Fibroblast of pulmonary artery (primary cell): ENCODE data around the gene SYT1.

Source experiments
- DNase-seq: peaks from one replicate; pipeline ENCODE4 v3.0.0-alpha.2; 2010; ENCODE audit warnings: low read depth
- H3K4me3 ChIP-seq: replicated peaks from 2 replicates; pipeline ENCODE4 v1.5.1; 2011; ENCODE audit warnings: low read depth, mild to moderate bottlenecking, control low read depth, low read length, moderate library complexity
- CTCF ChIP-seq: IDR thresholded peaks from 2 replicates; pipeline ENCODE4 v1.5.1; 2011; ENCODE audit warnings: mild to moderate bottlenecking, control low read depth, low read length, inconsistent platforms; ENCODE audit errors: missing control alignments

SYT1 gene

GRCh38 chr12:78871566-78871965, 7.0 kb downstream of the SYT1 start:
- no peak for TF ChIP-seq CTCF
- DNase-seq = peak; percentile 8
- no peak overlapping the region for H3K4me3 ChIP-seq

DNA sequence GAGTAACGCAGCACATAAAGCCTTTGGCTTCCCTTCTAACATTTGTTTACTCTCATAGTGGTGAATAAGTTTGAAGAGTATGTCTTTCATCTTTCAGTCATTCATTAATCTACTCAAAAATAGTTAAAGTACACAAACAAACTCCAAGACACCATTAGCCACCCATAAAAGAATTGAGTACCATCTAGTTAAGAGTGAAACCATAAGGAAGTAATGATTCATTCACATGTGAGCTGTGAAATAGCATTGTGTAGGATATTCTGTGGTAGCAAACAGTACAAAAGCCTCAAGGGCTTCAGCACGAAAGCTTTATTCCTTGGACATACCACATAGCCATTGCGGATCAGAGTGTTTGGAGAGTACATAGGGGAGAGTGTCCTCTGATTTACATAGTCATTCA, 13.9 kb downstream of the SYT1 start:
- H3K4me3 ChIP-seq = no peak overlapping the region
- no peak for DNase-seq
- TF ChIP-seq CTCF = no peak

GRCh38 chr12:78878866-78879265, 14.3 kb downstream of the SYT1 start:
- no peak for DNase-seq
- no peak for TF ChIP-seq CTCF
- H3K4me3 ChIP-seq = no peak overlapping the region

DNA sequence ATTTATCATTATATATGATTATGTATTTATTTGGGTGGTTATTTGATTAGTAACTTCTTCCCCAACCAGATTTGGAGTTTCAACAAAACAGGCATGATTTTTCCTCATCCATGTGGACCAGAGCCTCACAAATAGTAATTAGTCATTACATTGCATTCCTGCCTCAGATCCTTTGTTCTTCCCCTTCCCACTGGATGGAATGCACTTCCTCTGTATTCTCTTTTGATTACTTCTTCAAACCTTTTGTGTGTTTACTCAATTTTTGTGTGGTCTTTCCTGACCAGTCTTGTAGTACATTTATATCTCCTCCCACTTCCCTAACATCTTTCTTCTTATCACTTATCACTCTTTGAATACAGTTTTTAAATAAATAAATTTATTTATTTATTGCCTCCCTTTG, 15.5 kb downstream of the SYT1 start:
- no peak overlapping the region for H3K4me3 ChIP-seq
- peak; percentile 43 for DNase-seq
- TF ChIP-seq CTCF = no peak

- DNase-seq = no peak
- no peak for TF ChIP-seq CTCF
- H3K4me3 ChIP-seq = no peak overlapping the region
These were observed 17.1 kb downstream of the SYT1 start for GRCh38 chr12:78881685-78882084.

GRCh38 chr12:78885466-78885865, 20.9 kb downstream of the SYT1 start:
- TF ChIP-seq CTCF = no peak
- no peak for DNase-seq
- H3K4me3 ChIP-seq = no peak overlapping the region

GRCh38 chr12:78886719-78887407, 22.3 kb downstream of the SYT1 start:
- TF ChIP-seq CTCF = no peak
- peak; percentile 93 for DNase-seq
- H3K4me3 ChIP-seq = peak overlapping the region; percentile 23
